ENCODE results near the gene SLC6A3.

SLC6A3 gene

GRCh38 chr5:1391691-1392090 lies 53.5 kb downstream of the SLC6A3 start:
- ATAC-seq: no peak
- Mint-ChIP-seq H3K4me1 (peaks cover 9% of the 10 kb centered on the region), H3K9me3 (peaks cover 8% of the 10 kb centered on the region), H3K36me3 (no peaks in the 10 kb centered on the region), H3K27ac (no peak overlapping the region), H3K27me3 (peaks cover 48% of the 10 kb centered on the region), H3K4me3 (no peak overlapping the region)

- no peak overlapping the region for H3K27ac Mint-ChIP-seq
- H3K4me3 Mint-ChIP-seq: no peak overlapping the region
- ATAC-seq: no peak
- H3K9me3 Mint-ChIP-seq: peaks cover 8% of the 10 kb centered on the region
- H3K4me1 Mint-ChIP-seq: peaks cover 13% of the 10 kb centered on the region
- no peaks in the 10 kb centered on the region for H3K36me3 Mint-ChIP-seq
- H3K27me3 Mint-ChIP-seq: peaks cover 42% of the 10 kb centered on the region
Observed at GRCh38 chr5:1390861-1391600, 54.2 kb downstream of the SLC6A3 start.

GRCh38 chr5:1390333-1390732 lies 54.9 kb downstream of the SLC6A3 start:
- H3K4me1 Mint-ChIP-seq: peaks cover 17% of the 10 kb centered on the region
- H3K9me3 Mint-ChIP-seq: peaks cover 8% of the 10 kb centered on the region
- H3K27me3 Mint-ChIP-seq: peaks cover 35% of the 10 kb centered on the region
- ATAC-seq: no peak
- H3K36me3 Mint-ChIP-seq: no peaks in the 10 kb centered on the region
- H3K4me3 Mint-ChIP-seq: no peak overlapping the region
- H3K27ac Mint-ChIP-seq: no peak overlapping the region

- ATAC-seq: no peak
- Mint-ChIP-seq H3K27me3 (peaks cover 16% of the 10 kb centered on the region), H3K36me3 (no peaks in the 10 kb centered on the region), H3K9me3 (peaks cover 8% of the 10 kb centered on the region), H3K27ac (no peak overlapping the region), H3K4me3 (no peak overlapping the region), H3K4me1 (peaks cover 19% of the 10 kb centered on the region)
Observed at GRCh38 chr5:1388383-1388967, 56.8 kb downstream of the SLC6A3 start.

GRCh38 chr5:1387876-1388275 lies 57.4 kb downstream of the SLC6A3 start:
- Mint-ChIP-seq H3K27me3 (peaks cover 11% of the 10 kb centered on the region), H3K4me3 (no peak overlapping the region), H3K27ac (no peak overlapping the region), H3K4me1 (peaks cover 19% of the 10 kb centered on the region), H3K36me3 (no peaks in the 10 kb centered on the region), H3K9me3 (peaks cover 8% of the 10 kb centered on the region)
- ATAC-seq: no peak

GRCh38 chr5:1387059-1387755 lies 58.0 kb downstream of the SLC6A3 start:
- Mint-ChIP-seq H3K27me3 (peaks cover 6% of the 10 kb centered on the region), H3K27ac (peak overlapping the region; percentile 97), H3K4me3 (peak overlapping the region; percentile 96), H3K9me3 (peaks cover 8% of the 10 kb centered on the region), H3K36me3 (no peaks in the 10 kb centered on the region), H3K4me1 (peaks cover 19% of the 10 kb centered on the region)
- no peak for ATAC-seq

GRCh38 chr5:1386274-1386717 lies 58.9 kb downstream of the SLC6A3 start:
- H3K4me3 Mint-ChIP-seq: peak overlapping the region; percentile 96
- peaks cover 8% of the 10 kb centered on the region for H3K9me3 Mint-ChIP-seq
- H3K4me1 Mint-ChIP-seq: peaks cover 26% of the 10 kb centered on the region
- H3K36me3 Mint-ChIP-seq: no peaks in the 10 kb centered on the region
- no peaks in the 10 kb centered on the region for H3K27me3 Mint-ChIP-seq
- ATAC-seq: peak; percentile 74
- H3K27ac Mint-ChIP-seq: peak overlapping the region; percentile 97

GRCh38 chr5:1385395-1386273 lies 59.6 kb downstream of the SLC6A3 start:
- Mint-ChIP-seq H3K4me3 (peak overlapping the region; percentile 96), H3K9me3 (peaks cover 8% of the 10 kb centered on the region), H3K4me1 (peaks cover 29% of the 10 kb centered on the region), H3K27me3 (no peaks in the 10 kb centered on the region), H3K27ac (peak overlapping the region; percentile 97), H3K36me3 (no peaks in the 10 kb centered on the region)
- peak; percentile 97 for ATAC-seq

- Mint-ChIP-seq H3K27me3 (no peaks in the 10 kb centered on the region), H3K36me3 (no peaks in the 10 kb centered on the region), H3K4me1 (peaks cover 35% of the 10 kb centered on the region), H3K27ac (no peak overlapping the region), H3K9me3 (peaks cover 8% of the 10 kb centered on the region), H3K4me3 (no peak overlapping the region)
- ATAC-seq: no peak
Observed at GRCh38 chr5:1384521-1384920, 60.7 kb downstream of the SLC6A3 start.

- ATAC-seq: no peak
- Mint-ChIP-seq H3K27me3 (no peaks in the 10 kb centered on the region), H3K9me3 (peaks cover 9% of the 10 kb centered on the region), H3K4me3 (no peak overlapping the region), H3K27ac (no peak overlapping the region), H3K4me1 (peaks cover 35% of the 10 kb centered on the region), H3K36me3 (no peaks in the 10 kb centered on the region)
Observed at GRCh38 chr5:1383886-1384401, 61.3 kb downstream of the SLC6A3 start.

- Mint-ChIP-seq H3K27ac (no peak overlapping the region), H3K27me3 (no peaks in the 10 kb centered on the region), H3K4me3 (no peak overlapping the region), H3K4me1 (peaks cover 35% of the 10 kb centered on the region), H3K9me3 (peaks cover 5% of the 10 kb centered on the region), H3K36me3 (no peaks in the 10 kb centered on the region)
- ATAC-seq: no peak
Observed at GRCh38 chr5:1383344-1383743, 61.9 kb downstream of the SLC6A3 start.

GRCh38 chr5:1382248-1382700 lies 63.0 kb downstream of the SLC6A3 start:
- peaks cover 32% of the 10 kb centered on the region for H3K4me1 Mint-ChIP-seq
- H3K36me3 Mint-ChIP-seq: no peaks in the 10 kb centered on the region
- no peak overlapping the region for H3K4me3 Mint-ChIP-seq
- ATAC-seq: no peak
- H3K27me3 Mint-ChIP-seq: no peaks in the 10 kb centered on the region
- peaks cover 2% of the 10 kb centered on the region for H3K9me3 Mint-ChIP-seq
- H3K27ac Mint-ChIP-seq: no peak overlapping the region

- ATAC-seq: no peak
- Mint-ChIP-seq H3K27ac (peak overlapping the region; percentile 70), H3K36me3 (no peaks in the 10 kb centered on the region), H3K27me3 (no peaks in the 10 kb centered on the region), H3K9me3 (peaks cover 2% of the 10 kb centered on the region), H3K4me3 (no peak overlapping the region), H3K4me1 (peaks cover 26% of the 10 kb centered on the region)
Observed at GRCh38 chr5:1381370-1382247, 63.6 kb downstream of the SLC6A3 start.

GRCh38 chr5:1380910-1381309 lies 64.3 kb downstream of the SLC6A3 start:
- Mint-ChIP-seq H3K4me3 (no peak overlapping the region), H3K9me3 (peaks cover 2% of the 10 kb centered on the region), H3K4me1 (peaks cover 29% of the 10 kb centered on the region), H3K27ac (peak overlapping the region; percentile 70), H3K36me3 (no peaks in the 10 kb centered on the region), H3K27me3 (no peaks in the 10 kb centered on the region)
- ATAC-seq: no peak

All from stimulated activated memory B cell treated with anti-CD40 and anti-IgM and Interleukin-4, amounts not matched to agents 10 μg/mL and 1 μg/mL and 100 μg/mL, for 72 hours (primary cell).